HEK293 (cell line): ENCODE data around the gene CTBP2.

Source experiments
- CTCF ChIA-PET: fragments of 350-600 bp; formaldehyde crosslinking; extraction: SDS; loops from one replicate; lab custom pipeline; 2021; ENCODE audit warnings: antibody characterized with exemption; lab: Yijun Ruan, JAX
- POLR2A ChIA-PET: fragments of 300-600 bp; formaldehyde crosslinking; extraction: SDS; loops from one replicate; lab custom pipeline; 2020; ENCODE audit warnings: antibody characterized with exemption, inconsistent platforms; lab: Yijun Ruan, JAX
- H3K27ac ChIP-seq: fragments of 200-500 bp; sonication (Bioruptor generic); 2 replicates; pipeline ENCODE4 v1.5.1; 2014; ENCODE audit warnings: low read depth, low read length, control low read depth, inconsistent platforms; ENCODE audit errors: extremely low read depth
- H3K36me3 ChIP-seq, 2 experiments: fragments of 200-500 bp in 1 of 2; sonication (Bioruptor generic) in 1 of 2; 1 replicate in 1 of 2; 2 replicates in 1 of 2; pipeline ENCODE4 v1.5.1; 2014 to 2017; ENCODE audit warnings: inconsistent platforms in 2 of 2, low read length in 2 of 2; ENCODE audit not compliant: control insufficient read depth in 2 of 2, insufficient read depth in 1 of 2
- H3K4me1 ChIP-seq: fragments of 200-500 bp; sonication (Bioruptor generic); 2 replicates; pipeline ENCODE4 v1.5.1; 2014; ENCODE audit warnings: mild to moderate bottlenecking, low read length, inconsistent platforms; ENCODE audit not compliant: control insufficient read depth, insufficient read depth
- H3K4me3 ChIP-seq: 2 replicates; pipeline ENCODE4 v1.5.1; 2011; ENCODE audit warnings: low read depth, mild to moderate bottlenecking, control low read depth, low read length, moderate library complexity
- H3K9me3 ChIP-seq: fragments of 200-500 bp; sonication (Bioruptor generic); 2 replicates; pipeline ENCODE4 v1.5.1; 2014; ENCODE audit warnings: low read depth, low read length, inconsistent platforms; ENCODE audit not compliant: control insufficient read depth, insufficient read depth
- GLIS2 ChIP-seq: fragments of 450-650 bp; formaldehyde crosslinking; IDR thresholded peaks from 2 replicates; pipeline ENCODE4 v1.5.1; 2016; ENCODE audit warnings: missing biosample characterization, missing genetic modification characterization
- HIC1 ChIP-seq: fragments of 450-650 bp; formaldehyde crosslinking; IDR thresholded peaks from 2 replicates; pipeline ENCODE4 v1.5.1; 2016; ENCODE audit warnings: missing biosample characterization, missing genetic modification characterization
- REPIN1 ChIP-seq: fragments of 450-650 bp; formaldehyde crosslinking; IDR thresholded peaks from 2 replicates; pipeline ENCODE4 v1.5.1; 2017; ENCODE audit warnings: missing biosample characterization, missing genetic modification characterization, low read depth
- SALL2 ChIP-seq: fragments of 450-650 bp; formaldehyde crosslinking; IDR thresholded peaks from 2 replicates; pipeline ENCODE4 v1.5.0; 2017; ENCODE audit warnings: missing biosample characterization, mild to moderate bottlenecking, missing genetic modification characterization, borderline replicate concordance
- SCRT1 ChIP-seq: fragments of 450-650 bp; formaldehyde crosslinking; IDR thresholded peaks from 2 replicates; pipeline ENCODE4 v1.5.1; 2016; ENCODE audit warnings: missing biosample characterization, missing genetic modification characterization, borderline replicate concordance
- ZBTB44 ChIP-seq: fragments of 450-650 bp; IDR thresholded peaks from 2 replicates; pipeline ENCODE4 v1.5.1; 2018; ENCODE audit warnings: missing biosample characterization, mild to moderate bottlenecking, missing genetic modification characterization
- ZNF202 ChIP-seq: fragments of 450-650 bp; formaldehyde crosslinking; IDR thresholded peaks from 2 replicates; pipeline ENCODE4 v1.5.1; 2016; ENCODE audit warnings: missing biosample characterization, missing genetic modification characterization, borderline replicate concordance
- ZNF266 ChIP-seq: fragments of 450-650 bp; formaldehyde crosslinking; IDR thresholded peaks from 2 replicates; pipeline ENCODE4 v1.5.1; 2016; ENCODE audit warnings: missing biosample characterization, missing genetic modification characterization, low read depth
- ZNF280D ChIP-seq: fragments of 450-650 bp; formaldehyde crosslinking; IDR thresholded peaks from 2 replicates; pipeline ENCODE4 v1.5.1; 2016; ENCODE audit warnings: missing biosample characterization, missing genetic modification characterization
- ZNF416 ChIP-seq: fragments of 450-650 bp; formaldehyde crosslinking; IDR thresholded peaks from 2 replicates; pipeline ENCODE4 v1.5.1; 2016; ENCODE audit warnings: missing biosample characterization, missing genetic modification characterization
- ZNF529 ChIP-seq: fragments of 450-650 bp; formaldehyde crosslinking; IDR thresholded peaks from 2 replicates; pipeline ENCODE4 v1.5.1; 2017; ENCODE audit warnings: missing genetic modification characterization, missing biosample characterization; ENCODE audit not compliant: insufficient replicate concordance
- ZNF558 ChIP-seq: fragments of 450-650 bp; formaldehyde crosslinking; IDR thresholded peaks from 2 replicates; pipeline ENCODE4 v1.5.1; 2016; ENCODE audit warnings: missing biosample characterization, missing genetic modification characterization
- ZNF571 ChIP-seq: fragments of 450-650 bp; formaldehyde crosslinking; IDR thresholded peaks from 2 replicates; pipeline ENCODE4 v1.5.0; 2017; ENCODE audit warnings: missing biosample characterization, missing genetic modification characterization
- ZNF596 ChIP-seq: fragments of 450-650 bp; IDR thresholded peaks from 2 replicates; pipeline ENCODE4 v1.5.0; 2018; ENCODE audit warnings: missing biosample characterization, mild to moderate bottlenecking, missing genetic modification characterization, moderate library complexity
- ZNF621 ChIP-seq: fragments of 450-650 bp; formaldehyde crosslinking; IDR thresholded peaks from 2 replicates; pipeline ENCODE4 v1.5.1; 2017; ENCODE audit warnings: missing biosample characterization, missing genetic modification characterization
- ZNF624 ChIP-seq: fragments of 450-650 bp; formaldehyde crosslinking; IDR thresholded peaks from 2 replicates; pipeline ENCODE4 v1.5.1; 2017; ENCODE audit warnings: missing biosample characterization, missing genetic modification characterization
- ZNF660 ChIP-seq: fragments of 450-650 bp; IDR thresholded peaks from 2 replicates; pipeline ENCODE4 v1.5.1; 2018; ENCODE audit warnings: missing biosample characterization, mild to moderate bottlenecking, missing genetic modification characterization
- ZNF670 ChIP-seq: fragments of 450-650 bp; formaldehyde crosslinking; IDR thresholded peaks from 2 replicates; pipeline ENCODE4 v1.5.1; 2016; ENCODE audit warnings: missing biosample characterization, missing genetic modification characterization, low read depth
- ZNF76 ChIP-seq: fragments of 450-650 bp; formaldehyde crosslinking; IDR thresholded peaks from 2 replicates; pipeline ENCODE4; 2016; ENCODE audit warnings: low read depth, missing biosample characterization, missing genetic modification characterization, borderline replicate concordance
- ZSCAN30 ChIP-seq: fragments of 450-650 bp; IDR thresholded peaks from 2 replicates; pipeline ENCODE4 v1.5.1; 2018; ENCODE audit warnings: missing biosample characterization, mild to moderate bottlenecking, missing genetic modification characterization, moderate library complexity

CTBP2 gene

GRCh38 chr10:124998624-124999291 is 161.6 kb downstream of the CTBP2 start:
- ChIA-PET POLR2A (no interaction called here), CTCF (interaction anchor here (0.6 to 1.4 kb wide), 2 partner anchors 49 to 614 kb away, joined by 6 to 8 read pairs; no protein-coding TSS in a partner anchor)
- Histone ChIP-seq H3K36me3 (peaks cover 5 to 93% of the 10 kb centered on the region in 2 experiments; a peak in 2 of 3 replicates), H3K4me1 (no peaks in the 10 kb centered on the region), H3K27ac (no peak overlapping the region), H3K9me3 (no peaks in the 10 kb centered on the region), H3K4me3 (no peak overlapping the region)
- TF ChIP-seq ZNF529 (tag by site-specific recombination) (no peak), ZNF660 (tag by site-specific recombination) (no peak), ZNF621 (no peak), ZNF76 (tag by site-specific recombination) (no peak), ZNF202 (tag by site-specific recombination) (no peak), ZNF571 (no peak), SALL2 (no peak), REPIN1 (tag by site-specific recombination) (no peak), ZNF280D (no peak), ZNF558 (tag by site-specific recombination) (no peak), SCRT1 (tag by site-specific recombination) (no peak), GLIS2 (tag by site-specific recombination) (no peak), ZNF266 (tag by site-specific recombination) (no peak), ZNF596 (tag by site-specific recombination) (no peak), HIC1 (no peak), ZBTB44 (no peak), ZSCAN30 (tag by site-specific recombination) (no peak), ZNF670 (tag by site-specific recombination) (no peak), ZNF624 (tag by site-specific recombination) (no peak), ZNF416 (tag by site-specific recombination) (no peak)
